Dedifferentiated amniotic fluid mesenchymal stem cell (primary cell): Measurements from ENCODE around the gene NOPCHAP1.
"Not testable (repeated sequence)": the region's sequence is repeated elsewhere in the genome, so short reads cannot be mapped to it uniquely, and the experiment has no call there.

Source experiments
- DNase-seq: peaks from one replicate; pipeline ENCODE4 v3.0.0-alpha.2; 2016; ENCODE audit errors: extremely low spot score

Gene NOPCHAP1

GRCh38 chr12:104986022-104986941 lies at the start of gene NOPCHAP1:
Gene NOPCHAP1 (plus strand): TSS chr12:104986316. CDS start chr12:104986353, 37 bp downstream.
- DNase-seq: peak; percentile 86

- DNase-seq: no peak
These were observed 47.7 kb upstream of the NOPCHAP1 start for GRCh38 chr12:104938371-104938770.

GRCh38 chr12:104939089-104939488 lies 47.0 kb upstream of the NOPCHAP1 start:
- no peak for DNase-seq

- no peak for DNase-seq
These were observed 44.7 kb upstream of the NOPCHAP1 start for GRCh38 chr12:104941454-104941853.

- DNase-seq: no peak
These were observed 44.0 kb upstream of the NOPCHAP1 start for GRCh38 chr12:104942075-104942474.

- DNase-seq: not testable (repeated sequence)
These were observed 42.7 kb upstream of the NOPCHAP1 start for GRCh38 chr12:104943401-104943800.

- DNase-seq: no peak
These were observed 41.9 kb upstream of the NOPCHAP1 start for GRCh38 chr12:104944252-104944651.

- not testable (repeated sequence) for DNase-seq
These were observed 37.4 kb upstream of the NOPCHAP1 start for GRCh38 chr12:104948716-104949115.

- DNase-seq: no peak
These were observed 34.2 kb upstream of the NOPCHAP1 start for GRCh38 chr12:104951759-104952509.

- no peak for DNase-seq
These were observed 33.3 kb upstream of the NOPCHAP1 start for GRCh38 chr12:104952816-104953215.

- DNase-seq: no peak
These were observed 32.8 kb upstream of the NOPCHAP1 start for GRCh38 chr12:104953323-104953722.

- no peak for DNase-seq
These were observed 30.4 kb upstream of the NOPCHAP1 start for GRCh38 chr12:104955703-104956102.

GRCh38 chr12:104956870-104957718 lies 29.0 kb upstream of the NOPCHAP1 start:
- no peak for DNase-seq

- DNase-seq: no peak
These were observed 28.5 kb upstream of the NOPCHAP1 start for GRCh38 chr12:104957719-104958000.

- peak; percentile 94 for DNase-seq
These were observed 27.9 kb upstream of the NOPCHAP1 start, which contains the start of gene SLC41A2 for GRCh38 chr12:104958001-104958804. Gene SLC41A2 (minus strand): TSS chr12:104958290. CDS start chr12:104928527, 29,763 bp downstream.

GRCh38 chr12:104958805-104959334 lies 27.2 kb upstream of the NOPCHAP1 start:
- no peak for DNase-seq

GRCh38 chr12:104959335-104959841 lies 26.7 kb upstream of the NOPCHAP1 start:
- peak; percentile 54 for DNase-seq

- no peak for DNase-seq
These were observed 25.7 kb upstream of the NOPCHAP1 start for GRCh38 chr12:104960464-104960863.

GRCh38 chr12:104963757-104964156 lies 22.4 kb upstream of the NOPCHAP1 start:
- DNase-seq: no peak

GRCh38 chr12:104964167-104964855 lies 21.8 kb upstream of the NOPCHAP1 start:
- DNase-seq: no peak
